GM21619 (cell line): ENCODE data around the gene ADK.
A peak's percentile ranks its signal among the peaks of the same experiment; 100 is the strongest.
"Not testable (repeated sequence)": the region's sequence is repeated elsewhere in the genome, so short reads cannot be mapped to it uniquely, and the experiment has no call there.

ENCODE experiments used
- ATAC-seq: cut with Tn5 transposase; IDR thresholded peaks from one replicate; pipeline ENCODE4 v1.9.1; 2021; ENCODE audit not compliant: unreplicated experiment

ADK gene

DNA sequence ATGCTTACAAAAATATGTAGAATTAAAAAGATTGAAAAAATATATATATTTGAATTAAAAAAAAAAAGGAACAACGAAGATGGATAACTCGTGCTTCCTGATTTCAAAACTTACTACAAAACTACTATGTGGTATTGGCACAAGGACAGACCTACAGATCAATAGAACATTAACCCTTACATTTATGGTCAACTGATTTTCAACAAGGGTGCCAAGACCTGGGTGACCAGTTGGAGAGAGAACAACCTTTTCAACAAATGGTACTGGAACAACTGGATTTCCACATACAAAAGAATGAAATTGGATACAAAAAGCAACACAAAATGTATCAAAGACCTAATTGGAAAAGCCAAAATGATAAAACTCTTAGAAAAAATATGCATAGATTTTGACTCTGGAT, 10.5 kb upstream of the ADK start:
- ATAC-seq, result no peak

DNA sequence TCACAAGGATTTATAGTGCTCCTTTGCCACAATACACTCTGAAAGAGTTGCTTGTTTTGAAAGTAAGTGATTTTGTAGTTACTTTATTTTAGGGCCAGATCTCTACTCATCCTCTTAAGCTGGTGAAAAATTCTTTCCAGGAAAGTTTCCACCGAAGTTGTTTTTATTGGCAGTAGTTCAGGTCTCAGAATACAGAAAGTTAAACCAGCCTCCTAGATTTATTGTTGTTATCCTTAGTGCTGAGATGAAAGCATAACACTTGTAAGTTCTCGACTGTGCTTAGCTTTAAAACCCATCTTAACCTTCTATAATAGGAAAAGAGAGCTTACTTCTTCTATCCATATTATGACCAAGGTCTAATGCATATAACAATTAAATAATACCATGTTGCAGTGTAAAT, 5.9 kb upstream of the ADK start:
- ATAC-seq, result no peak

DNA sequence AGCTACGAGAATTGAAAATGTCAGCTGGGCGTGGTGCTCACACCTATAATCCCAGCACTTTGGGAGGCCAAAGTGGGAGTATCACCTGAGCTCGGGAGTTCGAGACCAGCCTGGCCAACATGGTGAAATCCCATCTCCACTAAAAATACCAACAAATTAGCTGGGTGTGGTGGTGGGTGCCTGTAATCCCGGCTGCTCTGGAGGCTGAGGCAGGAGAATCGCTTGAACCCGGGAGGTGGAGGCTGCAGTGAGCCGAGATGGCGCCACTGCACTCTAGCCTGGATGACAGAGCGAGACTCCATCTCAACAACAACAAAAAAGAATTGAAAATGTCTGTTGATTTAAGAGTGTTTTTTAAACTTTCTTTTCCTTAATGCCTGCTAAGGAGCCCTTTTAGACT, 4.0 kb upstream of the ADK start:
- not testable (repeated sequence) for ATAC-seq

DNA sequence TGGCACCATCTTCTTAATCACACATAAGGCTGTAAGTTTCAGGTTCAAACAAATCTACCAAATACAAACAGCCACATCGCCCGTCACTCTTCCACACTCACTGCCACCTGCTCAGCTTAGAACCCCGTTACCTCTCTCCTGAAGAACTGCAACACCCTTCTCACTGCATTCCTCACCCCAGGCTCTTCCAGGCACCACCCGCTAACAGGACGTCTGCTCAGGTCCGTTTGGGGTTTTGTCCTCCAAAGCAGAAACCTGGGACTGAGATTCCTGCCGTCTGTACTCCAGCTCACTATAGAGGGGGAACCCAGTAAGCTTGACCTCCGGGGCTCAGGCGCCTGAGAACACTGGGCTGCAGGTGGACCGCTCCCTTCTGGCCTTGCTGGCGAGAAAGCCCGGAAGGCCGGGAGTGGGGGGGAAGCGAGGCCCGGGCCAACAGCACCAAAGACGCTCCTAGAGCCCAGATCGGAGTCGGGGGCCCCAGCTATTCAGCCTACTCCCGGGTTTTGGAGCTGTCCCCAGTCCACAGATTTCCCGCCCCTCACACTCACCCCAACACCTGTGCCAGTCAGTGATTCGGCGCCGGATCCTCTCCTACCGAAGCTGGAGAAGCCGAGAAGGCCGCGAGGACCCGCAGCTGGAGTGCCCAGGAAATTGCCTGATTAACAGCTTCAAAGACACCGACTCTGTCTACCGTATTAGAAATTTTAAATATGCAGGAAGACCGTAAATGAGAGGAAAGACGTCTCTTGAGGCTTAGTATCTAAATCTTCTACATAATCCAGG, 624 bp upstream of the ADK start, which contains the start of gene AP3M1:
AP3M1 (minus strand) TSS at position 625 of the 786 bp plus-strand sequence. CDS start 12,449 bp downstream, outside the sequence.
- ATAC-seq, result peak; percentile 37

DNA sequence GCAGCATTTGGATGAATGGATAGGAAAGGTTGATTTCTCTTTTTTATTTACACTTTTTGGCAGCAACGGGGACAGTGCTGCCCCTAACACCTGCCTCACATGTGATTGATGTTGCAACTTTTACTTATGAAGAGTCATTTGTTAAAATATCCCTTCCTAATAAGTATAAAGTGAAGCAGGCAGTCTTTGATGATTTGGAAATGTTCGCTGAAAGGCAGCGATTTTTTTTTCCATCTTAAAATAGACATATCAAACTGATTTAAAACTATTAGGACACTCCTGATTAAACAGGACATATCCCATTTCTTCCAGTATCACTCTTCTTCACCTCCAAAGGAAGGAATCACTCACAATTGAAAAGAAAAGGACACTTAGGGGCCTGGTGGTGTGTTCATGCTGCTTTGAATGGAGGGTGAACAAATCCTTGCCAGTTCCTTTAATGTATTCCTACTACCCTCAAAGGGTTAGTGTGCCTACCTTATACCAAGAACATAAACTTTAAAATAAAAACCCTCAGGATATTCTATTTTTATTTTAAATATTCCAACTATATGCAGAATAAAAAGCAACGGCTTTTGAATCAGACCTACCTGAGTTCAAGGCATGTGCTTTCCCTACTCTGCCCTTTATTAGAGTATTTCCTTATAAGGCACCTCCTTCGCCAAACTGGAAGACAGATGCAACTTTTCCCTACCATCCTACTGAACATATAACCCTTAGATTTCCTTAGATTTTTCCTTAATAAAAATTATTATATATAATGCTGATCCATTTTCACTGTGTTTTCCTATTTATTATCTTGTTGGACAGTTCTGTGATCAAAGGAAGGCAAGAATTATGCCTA, 1.1 kb downstream of the ADK start:
- ATAC-seq, result no peak

DNA sequence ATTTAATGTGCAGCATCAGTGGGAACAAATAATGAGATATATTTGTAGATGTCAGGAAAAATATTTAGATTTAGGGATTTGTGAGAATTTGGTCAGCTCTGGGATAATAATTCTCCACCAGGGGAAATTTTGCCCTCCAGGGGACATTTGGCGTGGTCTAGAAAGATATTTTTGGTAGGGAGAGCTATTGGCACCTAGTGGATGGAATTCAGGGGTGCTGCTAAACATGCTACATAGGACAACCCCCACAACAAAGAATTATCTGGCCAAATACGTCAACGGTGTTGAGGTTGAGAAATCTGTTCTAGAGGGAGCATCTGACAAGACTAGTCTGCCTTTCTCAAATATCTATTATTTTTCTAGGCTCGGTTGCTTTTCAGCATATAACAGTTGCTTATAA, 2.1 kb downstream of the ADK start:
- no peak for ATAC-seq

DNA sequence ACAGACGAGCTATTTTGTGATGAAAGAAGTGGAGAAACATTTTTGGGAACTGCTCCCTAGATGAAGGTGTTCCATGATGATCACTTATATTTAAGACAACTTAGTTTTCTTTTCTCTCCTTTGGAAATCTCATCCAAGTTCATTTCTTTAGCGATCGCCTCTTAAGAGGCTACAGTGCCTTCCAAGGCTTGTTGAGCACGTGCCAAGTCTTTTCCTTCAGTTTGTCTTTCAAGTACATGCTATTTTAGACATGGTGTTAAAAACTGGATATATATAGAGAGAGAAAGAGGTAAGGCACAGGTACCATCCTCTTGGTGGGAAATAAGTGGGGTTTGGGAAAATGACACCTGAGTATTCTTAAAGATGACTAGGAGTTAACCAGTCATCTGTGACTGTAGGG, 2.7 kb downstream of the ADK start:
- ATAC-seq, result no peak

DNA sequence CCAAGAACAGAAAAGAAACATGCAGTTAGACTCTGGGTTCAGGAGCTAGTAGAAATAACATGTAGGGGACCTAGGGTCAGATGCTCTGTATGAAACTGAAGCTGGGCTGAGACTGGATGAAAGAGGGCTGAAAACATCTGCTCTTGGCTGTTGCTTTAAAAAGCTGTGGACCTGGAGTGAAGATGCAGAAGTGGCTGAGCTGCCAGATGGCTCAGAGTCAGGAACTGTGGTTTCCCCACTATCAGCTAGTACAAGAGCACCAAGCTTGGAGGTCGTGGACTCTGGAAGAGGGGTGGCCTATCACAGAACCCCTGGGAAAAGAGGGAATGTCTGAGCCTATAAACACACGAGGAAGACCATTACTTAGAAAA, 5.9 kb downstream of the ADK start:
- peak; percentile 52 for ATAC-seq

DNA sequence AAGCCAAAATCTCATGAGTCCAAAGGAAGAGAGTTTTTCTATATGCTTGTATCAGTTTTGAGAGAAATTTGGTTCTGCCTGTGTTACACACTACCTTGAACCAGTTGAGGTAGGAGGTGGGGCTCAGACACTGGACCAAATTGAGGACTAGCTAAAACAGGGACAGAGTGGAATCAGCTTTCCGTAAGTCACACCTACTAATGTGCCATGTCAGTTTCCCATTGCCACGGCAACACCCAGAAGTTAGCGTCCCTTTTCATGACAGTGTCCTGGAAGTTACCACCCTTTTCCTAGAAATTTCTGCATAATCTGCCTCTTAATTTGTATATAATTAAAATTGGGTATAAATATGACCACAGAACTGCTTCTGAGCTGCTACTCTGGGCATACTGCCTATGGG, 9.0 kb downstream of the ADK start:
- ATAC-seq, result no peak

DNA sequence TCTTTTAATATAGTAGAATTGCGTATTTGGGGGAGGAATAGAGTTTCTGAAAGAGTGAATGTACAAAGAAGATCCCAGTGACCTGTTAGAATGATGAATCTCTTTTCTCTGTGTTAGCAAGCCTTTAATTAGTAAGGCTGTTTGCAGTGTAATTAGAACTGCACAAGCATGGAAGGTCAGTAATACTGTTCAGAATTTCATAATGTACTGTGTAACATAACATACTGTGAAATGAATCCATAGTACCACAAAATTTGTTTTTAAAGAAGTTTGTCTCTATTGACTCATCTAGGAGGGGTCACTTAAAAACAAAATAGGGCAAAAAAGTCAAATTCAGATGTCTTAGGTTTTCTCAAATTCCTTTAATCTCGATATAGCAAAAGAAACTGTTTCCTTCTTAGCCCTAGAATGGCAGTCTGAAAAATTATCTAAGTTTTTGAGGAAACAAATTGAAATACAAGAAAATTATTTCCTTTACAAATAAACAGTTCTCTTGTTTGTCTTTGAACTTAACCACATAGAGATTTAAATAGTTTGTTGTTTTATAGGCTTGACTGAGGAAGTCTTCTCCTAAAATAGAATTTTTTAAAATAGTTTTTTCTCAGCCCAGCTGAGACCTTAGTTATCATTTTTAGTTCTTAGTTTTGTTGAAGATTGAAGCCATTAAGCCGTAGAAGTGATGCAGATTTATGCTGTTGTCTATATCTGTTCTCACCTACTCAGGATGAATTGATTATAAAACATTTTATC, 12.5 kb downstream of the ADK start:
- no peak for ATAC-seq

DNA sequence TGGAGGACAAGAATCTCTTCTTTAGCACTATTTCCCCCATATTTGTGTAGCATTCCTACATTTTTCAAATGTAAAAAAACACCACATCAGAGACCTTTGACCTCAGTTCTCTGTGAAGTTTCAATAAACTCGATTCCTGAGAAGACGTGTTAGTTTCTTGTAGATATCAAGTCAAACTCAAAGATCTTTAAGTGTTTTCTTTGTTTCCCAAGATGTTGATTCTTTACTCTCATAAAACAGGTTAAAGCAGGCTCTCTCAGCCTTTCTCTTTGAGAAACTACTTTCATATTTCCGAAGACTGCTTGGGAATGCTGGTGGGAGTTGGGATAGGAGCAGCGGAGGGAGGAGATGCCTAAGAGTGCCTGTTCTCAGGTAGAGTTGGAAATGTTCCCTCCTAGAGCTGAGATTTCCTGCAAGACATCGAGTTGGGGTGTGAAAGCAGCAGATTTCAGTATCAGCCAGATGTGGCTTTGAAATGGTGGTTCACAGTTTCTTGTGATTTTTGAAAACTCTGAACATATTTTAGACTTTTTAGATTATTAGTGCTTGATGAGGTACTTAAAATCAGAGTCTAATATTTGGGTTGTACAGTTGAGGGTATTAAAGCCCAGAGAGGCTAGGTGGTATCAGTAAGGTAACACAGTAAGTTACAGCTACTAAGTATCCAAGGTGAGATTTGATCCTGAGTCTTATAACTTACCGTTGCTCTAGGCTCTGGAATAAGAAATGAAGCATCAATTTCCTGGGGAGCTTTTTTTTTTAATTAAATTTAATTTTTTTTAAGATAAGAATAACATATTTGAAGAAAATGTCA, 13.9 kb downstream of the ADK start:
- ATAC-seq, result no peak

DNA sequence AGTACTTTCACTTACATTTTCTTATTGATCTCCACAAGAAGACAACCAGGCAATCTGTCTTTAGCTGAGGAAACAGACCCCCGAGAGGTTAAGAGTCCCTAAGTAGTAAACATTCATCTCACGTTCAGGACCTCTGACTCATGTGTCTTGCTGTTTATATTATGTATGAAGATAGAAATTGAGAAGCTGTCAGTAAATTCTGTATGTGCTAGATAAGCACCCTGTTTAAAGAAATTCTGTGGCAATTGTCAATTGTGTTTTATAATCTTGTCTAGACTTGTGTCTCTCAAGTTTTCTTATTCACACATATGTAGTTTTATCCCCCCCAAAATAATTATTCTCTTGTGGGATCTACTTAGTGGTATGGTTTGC, 14.5 kb downstream of the ADK start:
- no peak for ATAC-seq

DNA sequence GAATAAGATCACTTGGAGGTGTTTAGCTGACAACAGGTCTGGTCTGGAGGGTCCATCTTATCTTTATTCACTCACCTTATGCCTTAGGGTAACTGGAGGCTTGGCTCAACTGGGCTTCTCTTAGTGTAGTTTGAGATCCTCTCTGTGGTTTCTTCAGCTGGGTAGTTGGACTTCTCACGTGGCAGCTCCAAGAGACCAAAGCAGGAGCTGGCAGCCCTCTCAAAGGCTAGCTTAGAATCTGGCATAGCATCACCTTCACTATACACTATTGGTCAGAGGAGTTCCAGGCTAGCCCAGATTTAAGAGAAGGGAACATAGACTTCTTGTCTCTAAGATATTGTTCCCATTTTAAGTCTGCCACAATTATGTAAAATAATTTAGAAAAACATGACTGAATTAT, 16.4 kb downstream of the ADK start:
- ATAC-seq, result no peak

DNA sequence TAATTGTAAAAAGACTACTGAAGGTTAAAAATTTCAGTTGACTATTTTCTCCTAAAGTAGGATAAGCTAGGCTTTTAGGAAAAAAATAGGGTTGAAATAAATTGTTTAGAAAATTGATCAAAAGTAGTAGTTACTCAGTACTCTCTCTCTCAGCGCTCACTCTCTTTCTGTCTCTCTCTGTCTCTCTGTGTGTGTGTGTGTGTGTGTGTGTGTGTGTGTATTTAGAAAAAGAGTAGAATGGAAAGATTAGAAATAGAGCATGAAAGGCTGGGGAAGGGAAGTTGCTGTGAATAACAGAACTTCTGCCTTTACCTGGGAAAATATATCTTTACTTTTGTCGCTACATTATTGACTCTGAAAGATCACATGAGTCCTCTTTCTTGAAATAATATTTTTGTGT, 20.6 kb downstream of the ADK start:
- no peak for ATAC-seq

DNA sequence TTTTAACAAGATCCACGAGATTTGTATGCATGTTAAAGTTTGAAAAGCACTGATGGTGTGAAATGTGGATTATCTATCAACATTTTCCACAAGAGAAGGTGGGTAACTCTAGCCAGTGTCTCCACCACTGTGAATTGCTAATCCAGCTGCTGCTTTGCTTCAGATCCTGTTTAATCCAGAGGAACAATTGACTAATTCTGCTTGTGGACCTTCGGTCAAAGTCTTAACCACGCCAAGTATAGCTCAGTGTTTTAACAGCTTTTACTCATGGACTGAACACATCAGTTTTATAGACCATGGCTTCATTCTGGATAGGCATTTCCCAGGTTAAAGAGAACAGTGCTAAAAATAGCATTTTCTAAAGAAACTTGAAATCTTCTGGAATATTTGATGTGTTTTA, 23.5 kb downstream of the ADK start:
- ATAC-seq, result no peak

DNA sequence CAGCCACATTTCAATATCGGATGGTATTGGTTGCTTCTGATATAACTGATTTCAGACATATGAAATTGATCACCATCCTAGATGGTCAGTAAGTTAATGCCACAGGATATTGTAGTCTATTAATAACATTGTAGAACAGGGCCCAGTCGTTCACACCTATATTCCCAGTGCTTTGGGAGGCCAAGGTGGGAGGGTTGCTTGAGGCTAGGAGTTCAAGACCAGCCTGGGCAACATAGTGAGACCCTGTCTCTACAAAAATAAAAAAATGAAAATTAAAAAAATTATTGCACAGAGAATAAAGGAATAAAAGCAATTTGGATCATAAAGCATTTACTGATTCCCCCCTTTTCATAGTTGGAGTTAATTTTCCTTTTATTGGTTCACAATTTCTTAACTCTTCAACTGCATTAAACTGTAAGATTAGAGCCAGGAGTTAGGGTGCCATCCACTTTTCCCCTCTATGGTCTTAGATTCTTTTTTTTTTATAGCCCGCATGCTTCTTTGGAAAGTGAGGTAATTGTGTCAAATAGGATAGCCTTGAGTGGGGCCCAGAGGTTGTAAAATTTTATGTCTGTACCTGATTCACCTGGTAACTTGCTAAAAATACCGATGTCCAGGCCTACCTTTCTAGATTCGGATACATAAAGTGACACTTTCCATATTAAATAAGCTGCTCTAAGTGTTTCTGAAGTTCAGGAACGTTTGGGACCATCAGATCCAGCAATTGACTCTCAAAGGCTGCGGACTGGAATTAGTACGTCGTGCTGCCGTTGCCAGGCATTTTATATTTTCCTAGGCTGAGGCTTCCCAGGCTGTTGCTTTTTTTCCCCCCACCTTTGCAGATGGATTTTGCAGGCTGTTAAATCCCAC, 24.7 kb downstream of the ADK start:
- no peak for ATAC-seq

DNA sequence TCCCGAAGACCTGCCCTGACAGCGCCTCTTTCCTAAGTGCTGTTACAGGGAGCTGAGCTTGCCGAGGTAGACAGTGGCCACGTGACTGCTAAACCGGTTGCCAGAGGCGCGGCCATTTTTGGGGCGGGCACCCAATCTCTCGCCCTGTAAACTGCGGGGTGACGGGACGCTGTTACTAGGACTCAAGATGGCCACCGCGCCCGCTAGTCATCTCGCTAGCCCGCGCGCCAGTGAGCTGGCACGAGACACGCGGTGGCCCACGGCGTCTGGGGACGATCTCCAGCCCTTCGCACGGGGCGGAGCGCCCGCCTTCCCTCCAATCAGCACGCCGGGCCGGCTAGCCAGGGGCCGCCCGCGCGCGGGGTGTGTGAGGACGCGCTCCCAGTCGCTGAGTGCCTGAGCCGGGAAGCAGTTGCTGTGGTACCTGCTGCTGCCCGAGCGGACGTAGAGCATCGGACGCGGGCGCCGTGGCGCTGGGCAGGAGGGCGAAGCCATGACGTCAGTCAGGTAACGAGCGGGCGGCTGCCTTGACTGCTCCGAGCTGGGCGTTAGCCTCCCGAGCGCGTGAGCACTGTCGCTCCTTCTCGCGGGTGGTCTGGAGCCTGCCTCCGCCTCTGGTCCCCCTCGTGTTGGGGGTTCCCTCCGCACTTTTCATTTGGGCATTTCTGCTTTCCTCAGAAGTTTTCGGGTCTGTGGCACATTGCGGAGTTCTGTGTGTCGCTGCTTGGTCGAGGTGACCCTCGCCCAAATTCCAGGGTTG, 25.5 kb downstream of the ADK start:
- peak; percentile 86 for ATAC-seq

DNA sequence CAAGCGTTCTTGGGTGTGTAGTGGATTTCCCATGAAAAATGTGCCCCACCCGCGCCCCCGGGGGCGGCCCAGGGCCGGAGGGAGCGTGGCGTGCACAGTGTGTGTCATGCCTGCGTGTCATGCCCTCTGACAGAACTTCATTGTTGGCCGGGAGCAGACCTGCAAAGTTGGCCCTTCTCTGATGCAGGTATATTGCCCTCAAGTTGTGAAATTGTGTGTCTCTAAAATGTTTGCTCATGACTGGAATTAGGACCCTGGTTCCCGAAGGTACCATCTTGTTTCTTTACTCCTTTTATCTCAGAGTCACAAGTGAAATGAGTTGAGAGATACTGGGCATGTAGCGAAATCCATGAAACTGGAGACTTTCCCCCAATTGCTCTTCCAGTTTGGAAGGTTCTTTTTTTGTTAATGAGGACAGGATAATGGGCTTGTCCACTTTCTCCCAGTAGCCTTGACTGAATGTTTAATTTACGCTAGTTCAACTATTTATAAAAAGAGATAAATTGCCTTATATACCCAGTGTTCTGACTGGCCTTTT, 26.2 kb downstream of the ADK start:
- peak; percentile 11 for ATAC-seq
